Daoy (cell line): ENCODE data around the gene FNIP2. TPM values are rescaled to one million over a fixed set of nuclear protein-coding genes. Genes with fewer than 3 reads are reported as not detected.
"Not testable (repeated sequence)": the region's sequence is repeated elsewhere in the genome, so short reads cannot be mapped to it uniquely, and the experiment has no call there.

Experiments used
- DNase-seq: peaks from one replicate; pipeline ENCODE4 v3.0.0-alpha.2; 2015; ENCODE audit warnings: low read depth
- total RNA-seq: library from RNA; depleted of rRNA; stranded (reverse); fragments of >200 nt; shearing (Covaris generic); gene quantifications from 2 replicates; pipeline ENCODE4 v1.2.3, GENCODE V29; 2014; rRNA removed

Gene FNIP2
- total RNA-seq, 1 experiment from 2014 or later: 12.5 TPM

GRCh38 chr4:158956918-158957317 is 188.1 kb downstream of the FNIP2 start:
- DNase-seq: not testable (repeated sequence)

Other genes with a start within 250 kb of the FNIP2 start
- 0.30 and 1.1 TPM in 2 replicates for gene RXFP1, start 247.1 kb upstream of the FNIP2 start, total RNA-seq
- 10.2 and 10.6 TPM in 2 replicates for gene C4orf46, start 97.1 kb upstream of the FNIP2 start, total RNA-seq
- gene ETFDH, start 96.7 kb upstream of the FNIP2 start, total RNA-seq: 11.3 and 11.6 TPM in 2 replicates
- gene PPID, start 45.6 kb upstream of the FNIP2 start, total RNA-seq: 47.8 and 50.3 TPM in 2 replicates